HL-60 (cell line): ENCODE results near the gene KRR1.
A peak's percentile ranks its signal among the peaks of the same experiment; 100 is the strongest.

Experiments
- DNase-seq, 2 experiments: peaks; one replicate each; pipeline ENCODE4 v3.0.0-alpha.2; 2010 to 2020; ENCODE audit warnings: low read depth in 1 of 2, low spot score in 1 of 2
- H3K27ac ChIP-seq: fragments of 250-450 bp; sonication (Bioruptor Pico); replicated peaks from 2 replicates; pipeline ENCODE4 v1.5.1; 2020; ENCODE audit warnings: mild to moderate bottlenecking, moderate library complexity
- H3K27me3 ChIP-seq: fragments of 250-450 bp; sonication (Bioruptor Pico); 2 replicates; pipeline ENCODE4 v1.5.1; 2021; ENCODE audit warnings: mild to moderate bottlenecking, moderate library complexity; ENCODE audit not compliant: insufficient read depth, poor library complexity, severe bottlenecking
- H3K4me3 ChIP-seq: replicated peaks from 2 replicates; pipeline ENCODE4 v1.5.1; 2011; ENCODE audit warnings: mild to moderate bottlenecking, control low read depth, low read length; ENCODE audit not compliant: insufficient read depth
- GABPA ChIP-seq: IDR thresholded peaks from 2 replicates; pipeline ENCODE4 v1.6.1; 2012; ENCODE audit warnings: low read depth
- POLR2AphosphoS5 ChIP-seq: IDR thresholded peaks from 2 replicates; pipeline ENCODE4 v1.6.1; 2012; ENCODE audit warnings: low read depth
- SPI1 ChIP-seq: IDR thresholded peaks from 2 replicates; pipeline ENCODE4 v1.6.1; 2012; ENCODE audit warnings: low read depth, mild to moderate bottlenecking, borderline replicate concordance
- TF ChIP-seq, protein P1 (sequence below): IDR thresholded peaks from 2 replicates; pipeline ENCODE4 v1.6.1; 2012; ENCODE audit warnings: low read depth; ENCODE audit not compliant: insufficient replicate concordance
- TF ChIP-seq, protein P2 (sequence below): IDR thresholded peaks from one replicate; pipeline ENCODE4 v1.5.1; 2011; ENCODE audit warnings: low read length, control low read depth, inconsistent platforms; ENCODE audit not compliant: insufficient read depth

Gene KRR1

DNA sequence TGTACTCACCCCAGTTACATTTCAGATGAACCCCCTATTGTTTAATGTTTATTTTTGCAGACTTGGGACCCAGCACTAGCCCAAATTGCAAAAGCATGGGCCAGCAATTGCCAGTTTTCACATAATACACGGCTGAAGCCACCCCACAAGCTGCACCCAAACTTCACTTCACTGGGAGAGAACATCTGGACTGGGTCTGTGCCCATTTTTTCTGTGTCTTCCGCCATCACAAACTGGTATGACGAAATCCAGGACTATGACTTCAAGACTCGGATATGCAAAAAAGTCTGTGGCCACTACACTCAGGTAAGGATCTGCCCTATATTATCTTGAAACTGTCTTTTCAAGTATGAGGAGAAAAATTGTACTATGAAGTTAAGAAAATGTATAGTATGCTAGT lies 29.6 kb downstream of the KRR1 start:
- Histone ChIP-seq H3K27me3 (no peaks in the 10 kb centered on the region), H3K27ac (peak overlapping the region; percentile 96), H3K4me3 (peak overlapping the region; percentile 47)
- TF ChIP-seq, protein P1, sequence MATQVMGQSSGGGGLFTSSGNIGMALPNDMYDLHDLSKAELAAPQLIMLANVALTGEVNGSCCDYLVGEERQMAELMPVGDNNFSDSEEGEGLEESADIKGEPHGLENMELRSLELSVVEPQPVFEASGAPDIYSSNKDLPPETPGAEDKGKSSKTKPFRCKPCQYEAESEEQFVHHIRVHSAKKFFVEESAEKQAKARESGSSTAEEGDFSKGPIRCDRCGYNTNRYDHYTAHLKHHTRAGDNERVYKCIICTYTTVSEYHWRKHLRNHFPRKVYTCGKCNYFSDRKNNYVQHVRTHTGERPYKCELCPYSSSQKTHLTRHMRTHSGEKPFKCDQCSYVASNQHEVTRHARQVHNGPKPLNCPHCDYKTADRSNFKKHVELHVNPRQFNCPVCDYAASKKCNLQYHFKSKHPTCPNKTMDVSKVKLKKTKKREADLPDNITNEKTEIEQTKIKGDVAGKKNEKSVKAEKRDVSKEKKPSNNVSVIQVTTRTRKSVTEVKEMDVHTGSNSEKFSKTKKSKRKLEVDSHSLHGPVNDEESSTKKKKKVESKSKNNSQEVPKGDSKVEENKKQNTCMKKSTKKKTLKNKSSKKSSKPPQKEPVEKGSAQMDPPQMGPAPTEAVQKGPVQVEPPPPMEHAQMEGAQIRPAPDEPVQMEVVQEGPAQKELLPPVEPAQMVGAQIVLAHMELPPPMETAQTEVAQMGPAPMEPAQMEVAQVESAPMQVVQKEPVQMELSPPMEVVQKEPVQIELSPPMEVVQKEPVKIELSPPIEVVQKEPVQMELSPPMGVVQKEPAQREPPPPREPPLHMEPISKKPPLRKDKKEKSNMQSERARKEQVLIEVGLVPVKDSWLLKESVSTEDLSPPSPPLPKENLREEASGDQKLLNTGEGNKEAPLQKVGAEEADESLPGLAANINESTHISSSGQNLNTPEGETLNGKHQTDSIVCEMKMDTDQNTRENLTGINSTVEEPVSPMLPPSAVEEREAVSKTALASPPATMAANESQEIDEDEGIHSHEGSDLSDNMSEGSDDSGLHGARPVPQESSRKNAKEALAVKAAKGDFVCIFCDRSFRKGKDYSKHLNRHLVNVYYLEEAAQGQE = no peak
- no peak for TF ChIP-seq POLR2AphosphoS5
- no peak for TF ChIP-seq SPI1
- no peak for TF ChIP-seq GABPA
- TF ChIP-seq, protein P2, sequence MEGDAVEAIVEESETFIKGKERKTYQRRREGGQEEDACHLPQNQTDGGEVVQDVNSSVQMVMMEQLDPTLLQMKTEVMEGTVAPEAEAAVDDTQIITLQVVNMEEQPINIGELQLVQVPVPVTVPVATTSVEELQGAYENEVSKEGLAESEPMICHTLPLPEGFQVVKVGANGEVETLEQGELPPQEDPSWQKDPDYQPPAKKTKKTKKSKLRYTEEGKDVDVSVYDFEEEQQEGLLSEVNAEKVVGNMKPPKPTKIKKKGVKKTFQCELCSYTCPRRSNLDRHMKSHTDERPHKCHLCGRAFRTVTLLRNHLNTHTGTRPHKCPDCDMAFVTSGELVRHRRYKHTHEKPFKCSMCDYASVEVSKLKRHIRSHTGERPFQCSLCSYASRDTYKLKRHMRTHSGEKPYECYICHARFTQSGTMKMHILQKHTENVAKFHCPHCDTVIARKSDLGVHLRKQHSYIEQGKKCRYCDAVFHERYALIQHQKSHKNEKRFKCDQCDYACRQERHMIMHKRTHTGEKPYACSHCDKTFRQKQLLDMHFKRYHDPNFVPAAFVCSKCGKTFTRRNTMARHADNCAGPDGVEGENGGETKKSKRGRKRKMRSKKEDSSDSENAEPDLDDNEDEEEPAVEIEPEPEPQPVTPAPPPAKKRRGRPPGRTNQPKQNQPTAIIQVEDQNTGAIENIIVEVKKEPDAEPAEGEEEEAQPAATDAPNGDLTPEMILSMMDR = no peak
- peak; percentile 58 to 71 for DNase-seq

DNA sequence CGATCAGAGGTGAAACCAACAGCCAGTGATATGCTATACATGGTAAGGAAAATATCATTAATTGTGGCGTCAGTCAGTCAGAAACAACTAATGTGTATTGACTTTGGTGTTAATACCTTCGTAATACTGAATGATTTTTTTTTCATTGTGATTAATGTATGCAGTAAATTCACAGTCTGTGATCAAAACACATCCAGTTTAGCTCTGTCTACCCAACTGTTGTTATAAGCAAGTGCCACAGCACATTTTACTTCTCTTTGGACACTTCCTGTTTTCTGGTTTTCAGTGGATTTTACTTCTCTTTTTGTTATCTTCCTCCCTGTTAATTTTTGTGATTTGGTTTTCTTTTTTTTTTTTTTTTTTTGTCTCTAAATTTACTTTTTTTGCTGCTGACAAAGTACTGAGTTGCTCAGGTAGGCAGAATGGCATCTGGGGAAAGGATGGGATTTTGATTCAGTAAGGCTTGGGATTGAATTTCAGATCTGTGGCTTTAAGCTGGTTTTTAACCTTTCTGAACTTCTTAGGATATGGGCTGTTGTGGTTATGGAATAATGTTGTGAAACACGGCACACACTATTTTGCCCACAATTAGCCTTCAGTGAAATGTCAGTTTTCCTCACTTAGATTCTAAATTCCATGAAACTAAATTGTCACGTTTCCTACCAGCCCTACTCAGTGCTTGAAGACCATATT lies 30.2 kb downstream of the KRR1 start:
- TF ChIP-seq, protein P1 = no peak
- TF ChIP-seq POLR2AphosphoS5 (no peak), SPI1 (peak; percentile 96), GABPA (no peak)
- TF ChIP-seq, protein P2 = no peak
- H3K27ac ChIP-seq = peak overlapping the region; percentile 96
- no peaks in the 10 kb centered on the region for H3K27me3 ChIP-seq
- H3K4me3 ChIP-seq = peak overlapping the region; percentile 47
- DNase-seq = peak in 1 of 2 experiments; percentile 46

DNA sequence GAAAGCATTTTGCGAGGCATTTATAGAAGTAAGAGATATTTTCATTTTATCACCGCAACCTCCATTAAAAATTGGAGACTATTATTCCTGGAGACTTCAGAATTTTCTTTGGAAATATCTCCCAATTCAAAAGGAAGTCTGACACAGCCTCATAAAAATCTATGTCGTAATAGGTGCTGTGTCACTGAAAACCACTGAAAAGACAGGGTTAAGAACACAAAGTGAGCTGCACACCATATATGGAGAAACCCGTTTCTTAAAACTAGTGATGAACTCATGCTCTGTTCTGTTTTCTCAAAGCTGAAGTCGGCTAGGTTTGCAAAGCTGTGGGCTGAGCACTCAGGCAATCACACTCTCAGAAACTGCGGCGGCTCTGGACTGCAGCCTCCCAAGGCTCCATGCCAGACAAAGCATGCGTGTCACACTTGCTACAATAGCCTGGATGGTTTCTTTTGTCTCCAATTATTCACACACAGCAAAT lies 30.9 kb downstream of the KRR1 start, which contains the start of gene GLIPR1:
Gene GLIPR1 (plus strand): TSS at position 287 of the 481 bp plus-strand sequence. CDS start 126 bp downstream, at position 413.
- Histone ChIP-seq H3K27me3 (no peaks in the 10 kb centered on the region), H3K27ac (peak within 1 kb of the TSS; percentile 96), H3K4me3 (peak within 1 kb of the TSS; percentile 47)
- TF ChIP-seq, protein P2 = no peak
- TF ChIP-seq SPI1 = 0 out of 2 replicates have a peak, but pooled peaks have one; percentile 1
- TF ChIP-seq POLR2AphosphoS5 = peak; percentile 62; the same call in 1 of the 2 replicates
- TF ChIP-seq, protein P1 = peak; percentile 16
- no peak for TF ChIP-seq GABPA
- peak; percentile 55 to 88 for DNase-seq
